PC-3 (cell line): ENCODE measurements around the gene AMPD3. TPM values are rescaled to one million over a fixed set of nuclear protein-coding genes. Genes with fewer than 3 reads are reported as not detected.

Source experiments
- ATAC-seq: fragments of 200-7000 bp; cut with Tn5 transposase; 2 replicates; pipeline ENCODE4 v1.9.1; 2020; ENCODE audit warnings: mild to moderate bottlenecking, moderate library complexity
- BruUV-seq: library from RNA; stranded (reverse); fragments of 400-500 nt; replicated peaks from 2 replicates; lab custom pipeline; 2021; lab: Mats Ljungman, UMichigan
- CTCF ChIA-PET: fragments of 300-600 bp; sonication (Branson Sonifier 250); formaldehyde crosslinking; loops from one replicate; lab custom pipeline; 2022; ENCODE audit warnings: antibody characterized with exemption; lab: Charles Lee
- POLR2A ChIA-PET: fragments of 300-600 bp; sonication (Branson Sonifier 250); formaldehyde crosslinking; loops from one replicate; lab custom pipeline; 2022; ENCODE audit warnings: antibody characterized with exemption; ENCODE audit not compliant: unreplicated experiment; lab: Charles Lee
- DNase-seq: peaks from one replicate; pipeline ENCODE4 v3.0.0-alpha.2; 2015
- H2AFZ ChIP-seq: fragments of 300-600 bp; sonication (generic); 2 replicates; pipeline ENCODE4 v1.6.0; 2016; ENCODE audit warnings: antibody characterized with exemption, low read length
- H3F3A ChIP-seq: fragments of 300-600 bp; sonication (generic); one replicate; pipeline ENCODE4 v1.6.0; 2017; ENCODE audit warnings: antibody characterized with exemption, low read length, control low read depth, mild to moderate bottlenecking; ENCODE audit not compliant: unreplicated experiment
- H3K27ac ChIP-seq: fragments of 300-600 bp; sonication (generic); 2 replicates; pipeline ENCODE4 v1.5.1; 2016; ENCODE audit warnings: mild to moderate bottlenecking, low read length
- H3K27me3 ChIP-seq: fragments of 300-600 bp; sonication (generic); 2 replicates; pipeline ENCODE4 v1.6.1; 2016; ENCODE audit warnings: low read length, mixed read lengths
- H3K36me3 ChIP-seq: fragments of 300-600 bp; sonication (generic); 2 replicates; pipeline ENCODE4 v1.6.1; 2016; ENCODE audit warnings: low read depth, mixed run types, low read length, mixed read lengths
- H3K4me1 ChIP-seq: fragments of 300-600 bp; sonication (generic); 2 replicates; pipeline ENCODE4 v1.5.1; 2016; ENCODE audit warnings: low read length; ENCODE audit not compliant: insufficient read depth
- H3K4me2 ChIP-seq: fragments of 300-600 bp; sonication (generic); 2 replicates; pipeline ENCODE4 v1.6.0; 2016; ENCODE audit warnings: low read length
- H3K4me3 ChIP-seq: fragments of 300-600 bp; sonication (generic); 2 replicates; pipeline ENCODE4 v1.5.1; 2016; ENCODE audit warnings: mild to moderate bottlenecking, low read length, mixed read lengths
- H3K79me2 ChIP-seq: fragments of 300-600 bp; sonication (generic); 2 replicates; pipeline ENCODE4 v1.6.1; 2017; ENCODE audit warnings: low read length, mixed read lengths
- H3K9ac ChIP-seq: fragments of 300-600 bp; sonication (generic); 2 replicates; pipeline ENCODE4 v1.6.0; 2016; ENCODE audit warnings: mild to moderate bottlenecking, low read length
- H3K9me2 ChIP-seq: fragments of 300-600 bp; sonication (generic); replicated peaks from 2 replicates; pipeline ENCODE4 v1.6.1; 2016; ENCODE audit warnings: mixed run types, low read length, mixed read lengths
- H3K9me3 ChIP-seq: fragments of 300-600 bp; sonication (generic); 2 replicates; pipeline ENCODE4 v1.6.1; 2016; ENCODE audit warnings: low read length, mixed read lengths
- H4K20me1 ChIP-seq: fragments of 300-600 bp; sonication (generic); 2 replicates; pipeline ENCODE4 v1.6.1; 2016; ENCODE audit warnings: low read length, mixed read lengths
- CTCF ChIP-seq: fragments of 300-600 bp; sonication (generic); conservative IDR thresholded peaks from 2 replicates; pipeline ENCODE4 v1.5.1; 2017; ENCODE audit warnings: antibody characterized with exemption, low read depth, mild to moderate bottlenecking, low read length
- EZH2 ChIP-seq: fragments of 300-600 bp; sonication (generic); IDR thresholded peaks from one replicate; pipeline ENCODE4 v1.6.1; 2017; ENCODE audit warnings: antibody characterized with exemption, mild to moderate bottlenecking, low read length; ENCODE audit not compliant: unreplicated experiment
- EZH2phosphoT487 ChIP-seq: fragments of 300-600 bp; sonication (generic); IDR thresholded peaks from 2 replicates; pipeline ENCODE4 v1.6.1; 2018; ENCODE audit warnings: mild to moderate bottlenecking, antibody characterized with exemption, low read length, borderline replicate concordance
- intact Hi-C: fragments of 100-400 bp; cut with micrococcal nuclease; formaldehyde crosslinking; loops from 2 replicates; pipeline ENCODE4 v1.9.0; 2023
- total RNA-seq: library from RNA; depleted of rRNA; stranded (reverse); fragments of >200 nt; gene quantifications from 2 replicates; pipeline ENCODE4 v1.2.3, GENCODE V29; 2014

AMPD3 gene
- total RNA-seq, 1 experiment from 2014 or later = 11.8 TPM

GRCh38 chr11:10493041-10493663 is 38.1 kb downstream of the AMPD3 start:
- H3F3A ChIP-seq = no peaks in the 10 kb centered on the region
- no peak overlapping the region for H3K9ac ChIP-seq
- no peak overlapping the region for H3K27ac ChIP-seq

GRCh38 chr11:10494636-10495463 is 39.8 kb downstream of the AMPD3 start:
- no peaks in the 10 kb centered on the region for H4K20me1 ChIP-seq
- no peak overlapping the region for H2AFZ ChIP-seq
- H3K27ac ChIP-seq = no peak overlapping the region
- H3K4me3 ChIP-seq = no peak overlapping the region
- intact Hi-C loops = no loop called here
- no peak overlapping the region for H3K9ac ChIP-seq
- no TSS peak for BruUV-seq
- H3K4me2 ChIP-seq = no peak overlapping the region
- POLR2A ChIA-PET = no interaction called here
- peaks cover under 1% of the 10 kb centered on the region for H3K36me3 ChIP-seq
- no peaks in the 10 kb centered on the region for H3K27me3 ChIP-seq
- H3F3A ChIP-seq = no peaks in the 10 kb centered on the region
- CTCF ChIA-PET = interaction anchor here (0.7 kb wide), 1 partner anchor 46 kb away, joined by 3 read pairs; the partner anchor contains the start of gene RNF141
- no peaks in the 10 kb centered on the region for H3K9me3 ChIP-seq
- DNase-seq (no peak), ATAC-seq (no peak)
- H3K9me2 ChIP-seq = no peaks in the 10 kb centered on the region
- H3K4me1 ChIP-seq = peaks cover 17% of the 10 kb centered on the region
- TF ChIP-seq CTCF = no peak
- no peak for TF ChIP-seq EZH2
- H3K79me2 ChIP-seq = no peaks in the 10 kb centered on the region

More at GRCh38 chr11:10493041-10493663, 38.1 kb downstream of the AMPD3 start:
- H3K9me2 ChIP-seq = no peaks in the 10 kb centered on the region
- no peaks in the 10 kb centered on the region for H4K20me1 ChIP-seq
- ATAC-seq = no peak
- H3K9me3 ChIP-seq = no peaks in the 10 kb centered on the region
- DNase-seq = no peak
- no peaks in the 10 kb centered on the region for H3K27me3 ChIP-seq
- 0 out of 2 replicates have a peak, but pooled peaks cover 9% of the 10 kb centered on the region for H3K79me2 ChIP-seq
- H3K36me3 ChIP-seq = no peaks in the 10 kb centered on the region; the same call in 1 of the 2 replicates
- H2AFZ ChIP-seq = no peak overlapping the region
- TF ChIP-seq EZH2 (no peak), EZH2phosphoT487 (no peak), CTCF (no peak)
- H3K4me2 ChIP-seq = no peak overlapping the region
- intact Hi-C loops = no loop called here
- peaks cover 34% of the 10 kb centered on the region for H3K4me1 ChIP-seq
- no peak overlapping the region for H3K4me3 ChIP-seq
- ChIA-PET CTCF (no interaction called here), POLR2A (no interaction called here)
- BruUV-seq = no TSS peak

- POLR2A ChIA-PET = no interaction called here
Observed at GRCh38 chr11:10495464-10495786, 40.4 kb downstream of the AMPD3 start.

More at GRCh38 chr11:10495464-10495786, 40.4 kb downstream of the AMPD3 start:
- no peak overlapping the region for H3K4me3 ChIP-seq
- intact Hi-C loops = no loop called here
- TF ChIP-seq EZH2 (no peak), EZH2phosphoT487 (no peak), CTCF (no peak)
- H3K27ac ChIP-seq = no peak overlapping the region
- peaks cover 6% of the 10 kb centered on the region for H3K36me3 ChIP-seq
- no peaks in the 10 kb centered on the region for H3F3A ChIP-seq
- no peaks in the 10 kb centered on the region for H3K27me3 ChIP-seq
- H3K4me1 ChIP-seq = peaks cover 12% of the 10 kb centered on the region
- no peaks in the 10 kb centered on the region for H3K9me3 ChIP-seq
- no peak overlapping the region for H3K9ac ChIP-seq
- no peak overlapping the region for H2AFZ ChIP-seq
- CTCF ChIA-PET = interaction anchor here (0.7 kb wide), 1 partner anchor 45 kb away, joined by 3 read pairs; the partner anchor contains the start of gene RNF141
- ATAC-seq = no peak
- DNase-seq = no peak
- H4K20me1 ChIP-seq = no peaks in the 10 kb centered on the region
- no peaks in the 10 kb centered on the region for H3K9me2 ChIP-seq
- no TSS peak for BruUV-seq
- H3K79me2 ChIP-seq = no peaks in the 10 kb centered on the region
- no peak overlapping the region for H3K4me2 ChIP-seq
